PC-9 (cell line): ENCODE data around the gene FHIP1A.

Experiments used
- CTCF ChIP-seq: fragments of 200-600 bp; sonication (generic); conservative IDR thresholded peaks from 2 replicates; pipeline ENCODE4 v1.6.1; 2017; ENCODE audit warnings: mixed run types, antibody characterized with exemption, mild to moderate bottlenecking, moderate library complexity
- EZH2 ChIP-seq: fragments of 200-600 bp; sonication (generic); IDR thresholded peaks from 2 replicates; pipeline ENCODE4 v1.8.0; 2017; ENCODE audit warnings: antibody characterized with exemption, low read depth

- TF ChIP-seq CTCF = no peak
- no peak for TF ChIP-seq EZH2
Measured at GRCh38 chr4:151376540-151376939, 32.4 kb upstream of the FHIP1A start.
